Gastrocnemius medialis (tissue), 4 donors: ENCODE data around the gene RAB11B. TPM values are rescaled to one million over a fixed set of nuclear protein-coding genes. Genes with fewer than 3 reads are reported as not detected.

Experiments used
- ATAC-seq, 2 donors: fragments of 150-250 bp; one replicate each; pipeline ENCODE4 v1.9.1; 2016
- DNase-seq, 2 donors: peaks; one replicate each; pipeline ENCODE4 v3.0.0-alpha.2; 2019
- H3K27ac ChIP-seq, 4 donors: fragments of 200-600 bp; sonication (generic); 1 replicate in 1 of 4; 2 replicates in 3 of 4; pipeline ENCODE4 v1.5.1; 2016 to 2018; ENCODE audit warnings: mild to moderate bottlenecking in 2 of 4, moderate library complexity in 1 of 4
- H3K27me3 ChIP-seq, 3 donors: fragments of 200-600 bp; sonication (generic) in 2 of 3; 1 replicate in 1 of 3; 2 replicates in 2 of 3; pipeline versions ENCODE4 v1.5.1 to v1.6.0; 2016 to 2019; ENCODE audit warnings: mild to moderate bottlenecking in 1 of 3, moderate library complexity in 1 of 3
- H3K36me3 ChIP-seq, 2 donors: fragments of 200-600 bp; sonication (generic) in 1 of 2; one replicate each; pipeline ENCODE4 v1.5.1; 2017 to 2018
- H3K4me1 ChIP-seq, 2 donors: fragments of 200-600 bp; sonication (generic) in 1 of 2; one replicate each; pipeline ENCODE4 v1.5.1; 2016 to 2017; ENCODE audit warnings: mild to moderate bottlenecking in 2 of 2
- H3K4me3 ChIP-seq, 4 donors: fragments of 200-600 bp; sonication (generic) in 3 of 4; 1 replicate in 1 of 4; 2 replicates in 3 of 4; pipeline ENCODE4 v1.5.1; 2016 to 2019; ENCODE audit warnings: mild to moderate bottlenecking in 2 of 4
- H3K9me3 ChIP-seq, 3 donors: fragments of 200-600 bp; sonication (generic) in 2 of 3; 1 replicate in 1 of 3; 2 replicates in 2 of 3; pipeline ENCODE4 v1.5.1; 2016 to 2019
- POLR2A ChIP-seq, 2 donors: fragments of 450-650 bp; IDR thresholded peaks; one replicate each; pipeline ENCODE4 v1.6.1; 2017; ENCODE audit warnings: antibody characterized with exemption in 2 of 2, mild to moderate bottlenecking in 2 of 2, moderate library complexity in 2 of 2
- in situ Hi-C, 4 donors: fragments of 200-750 bp; cut with MboI; loops; one replicate each; pipeline versions ENCODE4 v1.15.0 to v1.8.0; 2017; ENCODE audit warnings: low sequenced_read_pairs in 4 of 4
- intact Hi-C: fragments of 100-400 bp; cut with DNase I; formaldehyde crosslinking; loops from one replicate; pipeline ENCODE4 v1.15.1; 2023; ENCODE audit warnings: low total_unique reads
- total RNA-seq, 4 donors: library from RNA; depleted of rRNA; stranded (reverse); fragments of >200 nt; gene quantifications; one replicate each; pipeline versions ENCODE4 v1.1.0 to v1.2.3, GENCODE V29; 2016
- TF ChIP-seq, protein P1 (sequence below), 5 experiments: fragments of 450-650 bp in 3 of 5; fragments of 200-600 bp in 2 of 5; sonication (generic) in 2 of 5; IDR thresholded peaks in 4 of 5; conservative IDR thresholded peaks in 1 of 5; 1 replicate in 4 of 5; 2 replicates in 1 of 5; pipeline ENCODE4 v1.5.1; 2016 to 2019; ENCODE audit warnings: antibody characterized with exemption in 5 of 5, mild to moderate bottlenecking in 3 of 5, moderate library complexity in 3 of 5

RAB11B gene
- total RNA-seq, 4 donors from 2014 or later = 13.4 to 42.9 (median 31.0) TPM

DNA sequence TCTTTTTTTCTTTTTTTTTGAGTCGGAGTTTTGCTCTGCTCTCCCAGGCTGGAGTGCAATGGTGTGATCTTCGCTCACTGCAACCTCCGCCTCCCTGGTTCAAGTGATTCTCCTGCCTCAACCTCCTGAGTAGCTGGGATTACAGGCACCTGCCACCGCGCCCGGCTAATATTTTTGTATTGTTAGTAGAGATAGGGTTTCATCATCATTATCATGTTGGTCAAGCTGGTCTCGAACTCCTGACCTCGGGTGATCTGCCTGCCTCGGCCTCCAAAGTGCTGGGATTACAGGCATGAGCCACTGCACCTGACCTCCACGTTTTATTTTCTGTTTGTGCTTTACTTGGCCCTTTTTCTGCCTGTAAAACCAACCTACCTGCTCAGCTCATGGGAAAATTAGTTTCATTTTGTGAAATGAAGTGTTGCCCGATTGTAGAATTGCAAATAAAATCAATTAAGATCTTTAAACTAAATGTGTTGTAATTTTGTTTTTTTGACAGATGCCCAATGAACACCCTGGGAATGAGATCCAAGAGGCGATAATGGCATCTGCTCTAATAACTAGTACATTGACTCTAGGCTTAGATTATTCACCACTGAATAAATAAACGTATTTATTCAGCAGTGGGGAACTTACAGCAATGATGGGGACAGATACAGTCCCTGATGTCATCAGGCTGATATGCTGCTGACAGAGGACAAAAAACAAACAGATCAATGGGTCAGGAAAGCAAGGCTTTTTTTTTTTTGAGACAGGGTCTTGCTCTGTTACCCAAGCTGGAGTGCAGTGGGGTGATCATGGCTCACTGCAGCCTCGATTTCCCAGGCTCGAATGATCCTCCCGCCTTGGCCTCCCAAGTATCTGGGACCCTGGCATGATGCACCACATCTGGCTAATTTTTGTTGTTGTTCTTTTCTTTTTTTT is 2.2 kb upstream of the RAB11B start:
- Histone ChIP-seq H3K27me3 (no peaks in the 10 kb centered on the region), H3K4me1 (peaks cover 25 to 34% of the 10 kb centered on the region in 2 donors), H3K4me3 (no peak overlapping the region), H3K27ac (peak overlapping the region in 2 of 4 donors; percentile 85 to 100), H3K9me3 (no peaks in the 10 kb centered on the region), H3K36me3 (no peaks in the 10 kb centered on the region)
- in situ Hi-C loops (no loop called here), intact Hi-C loops (no loop called here)
- TF ChIP-seq, protein P1, sequence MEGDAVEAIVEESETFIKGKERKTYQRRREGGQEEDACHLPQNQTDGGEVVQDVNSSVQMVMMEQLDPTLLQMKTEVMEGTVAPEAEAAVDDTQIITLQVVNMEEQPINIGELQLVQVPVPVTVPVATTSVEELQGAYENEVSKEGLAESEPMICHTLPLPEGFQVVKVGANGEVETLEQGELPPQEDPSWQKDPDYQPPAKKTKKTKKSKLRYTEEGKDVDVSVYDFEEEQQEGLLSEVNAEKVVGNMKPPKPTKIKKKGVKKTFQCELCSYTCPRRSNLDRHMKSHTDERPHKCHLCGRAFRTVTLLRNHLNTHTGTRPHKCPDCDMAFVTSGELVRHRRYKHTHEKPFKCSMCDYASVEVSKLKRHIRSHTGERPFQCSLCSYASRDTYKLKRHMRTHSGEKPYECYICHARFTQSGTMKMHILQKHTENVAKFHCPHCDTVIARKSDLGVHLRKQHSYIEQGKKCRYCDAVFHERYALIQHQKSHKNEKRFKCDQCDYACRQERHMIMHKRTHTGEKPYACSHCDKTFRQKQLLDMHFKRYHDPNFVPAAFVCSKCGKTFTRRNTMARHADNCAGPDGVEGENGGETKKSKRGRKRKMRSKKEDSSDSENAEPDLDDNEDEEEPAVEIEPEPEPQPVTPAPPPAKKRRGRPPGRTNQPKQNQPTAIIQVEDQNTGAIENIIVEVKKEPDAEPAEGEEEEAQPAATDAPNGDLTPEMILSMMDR (IDR thresholded peaks at IDR 0.05 in 4 of 5, conservative IDR thresholded peaks at IDR 0.05 in 1 of 5) = no peak
- TF ChIP-seq POLR2A (IDR thresholded peaks at IDR 0.05) = no peak
- DNase-seq (no peak), ATAC-seq (no peak)

DNA sequence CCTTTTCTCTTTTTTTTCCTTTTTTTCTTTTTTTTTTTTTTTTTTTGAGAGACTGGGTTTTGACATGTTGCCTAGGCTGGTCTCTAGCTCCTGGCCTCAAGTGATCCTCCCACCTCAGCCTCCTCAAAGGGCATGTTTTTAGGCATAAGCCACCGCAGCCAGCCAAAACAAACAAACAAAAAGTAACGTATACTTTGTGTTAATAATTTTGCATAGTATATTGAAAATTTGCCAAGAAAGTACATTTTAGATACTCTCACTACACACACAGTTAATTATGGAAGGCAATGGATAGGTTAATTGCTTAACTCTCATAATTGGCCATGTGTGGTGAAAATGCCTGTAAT is 1.6 kb upstream of the RAB11B start:
- Histone ChIP-seq H3K4me1 (peaks cover 32 to 40% of the 10 kb centered on the region in 2 donors), H3K4me3 (no peak overlapping the region), H3K27me3 (no peaks in the 10 kb centered on the region), H3K36me3 (no peaks in the 10 kb centered on the region), H3K27ac (peak overlapping the region in 2 of 4 donors; percentile 85 to 100), H3K9me3 (no peaks in the 10 kb centered on the region)
- in situ Hi-C loops = no loop called here
- TF ChIP-seq, protein P1 (IDR thresholded peaks at IDR 0.05 in 4 of 5, conservative IDR thresholded peaks at IDR 0.05 in 1 of 5) = no peak
- no peak for TF ChIP-seq POLR2A (IDR thresholded peaks at IDR 0.05)
- intact Hi-C loops = no loop called here
- no peak for ATAC-seq
- no peak for DNase-seq

DNA sequence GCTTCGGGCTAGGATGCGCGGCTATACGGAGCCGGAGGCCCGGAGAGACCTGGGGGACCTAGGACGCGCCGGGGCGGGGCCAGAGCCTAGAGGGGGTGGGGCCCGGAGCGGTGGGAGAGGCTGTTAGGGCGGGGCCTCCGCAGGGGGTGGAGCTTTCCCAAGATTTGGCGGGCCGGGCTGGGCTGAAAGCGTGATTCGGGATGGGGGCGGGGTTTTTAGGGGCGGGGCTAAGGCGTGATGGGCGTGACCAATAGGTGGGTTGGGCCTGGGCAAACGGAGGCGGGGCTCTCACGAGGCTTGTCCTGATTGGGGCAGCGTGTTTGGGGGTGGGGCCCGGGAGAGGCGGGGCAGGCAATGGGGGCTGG is 439 bp downstream of the RAB11B start:
- intact Hi-C loops = loop anchor here (1.0 kb wide), 4 partner anchors 23 to 123 kb away; partner anchors contain the start of genes NDUFA7 and RPS28

DNA sequence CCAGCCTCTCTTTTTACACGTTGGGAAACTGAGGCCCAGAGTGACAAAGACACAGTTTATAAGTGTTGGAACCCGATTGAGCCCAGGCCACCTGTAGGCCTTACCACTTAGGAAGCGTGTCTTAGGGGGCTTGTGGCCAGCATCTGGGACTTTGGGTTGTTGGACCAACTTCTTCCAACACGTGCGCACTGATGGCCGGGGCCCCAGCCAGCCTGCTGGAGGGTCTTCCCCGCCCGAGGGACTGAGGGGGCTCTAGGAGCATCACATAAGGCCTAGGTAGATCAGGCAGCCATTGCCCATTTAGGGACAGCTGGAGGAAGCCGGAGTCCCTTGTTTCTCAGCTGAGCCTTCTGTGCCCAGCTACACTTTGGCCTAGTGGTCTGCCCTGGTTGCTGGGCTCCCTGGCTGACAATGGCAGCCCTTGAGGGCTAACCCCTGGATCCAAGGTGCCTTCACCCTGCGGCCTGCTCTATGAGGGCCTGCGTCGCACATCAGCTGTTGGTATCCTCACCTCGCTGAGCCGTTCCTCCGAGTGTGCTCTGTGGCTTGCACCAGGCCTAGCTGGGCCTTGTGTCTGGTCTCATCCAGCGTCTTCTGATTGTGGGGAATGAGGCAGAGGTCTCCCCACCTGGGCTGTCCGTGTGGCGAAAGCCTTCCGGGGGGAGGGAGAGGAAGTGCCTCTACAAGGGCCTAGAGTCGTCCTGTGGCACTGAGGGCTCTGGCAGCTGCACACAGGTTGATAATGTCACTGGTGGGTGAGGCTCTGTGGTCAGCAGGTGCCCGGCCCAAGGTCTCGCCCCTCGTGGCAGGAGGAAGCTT is 1.2 kb downstream of the RAB11B start:
- no peaks in the 10 kb centered on the region for H3K36me3 ChIP-seq
- in situ Hi-C loops (no loop called here), intact Hi-C loops (no loop called here)
- no peaks in the 10 kb centered on the region for H3K27me3 ChIP-seq
- H3K27ac ChIP-seq = peak overlapping the region; percentile 96 to 100 (median 100)
- peaks cover 59 to 65% of the 10 kb centered on the region in 2 donors for H3K4me1 ChIP-seq
- no peak for DNase-seq
- H3K9me3 ChIP-seq = no peaks in the 10 kb centered on the region
- H3K4me3 ChIP-seq = peak overlapping the region; percentile 43 to 100 (median 68)
- no peak for TF ChIP-seq POLR2A (IDR thresholded peaks at IDR 0.05)
- TF ChIP-seq, protein P1 (IDR thresholded peaks at IDR 0.05 in 4 of 5, conservative IDR thresholded peaks at IDR 0.05 in 1 of 5) = no peak
- no peak for ATAC-seq

More for the DNA sequence above, 439 bp downstream of the RAB11B start:
- Histone ChIP-seq H3K4me1 (peaks cover 52 to 58% of the 10 kb centered on the region in 2 donors), H3K4me3 (peak overlapping the region; percentile 68 to 100 (median 72)), H3K27ac (peak overlapping the region; percentile 96 to 100 (median 100)), H3K36me3 (no peaks in the 10 kb centered on the region), H3K27me3 (no peaks in the 10 kb centered on the region), H3K9me3 (no peaks in the 10 kb centered on the region)
- DNase-seq (peak; percentile 94 to 97), ATAC-seq (peak; percentile 69 to 76)
- in situ Hi-C loops = no loop called here
- TF ChIP-seq, protein P1 (IDR thresholded peaks at IDR 0.05 in 4 of 5, conservative IDR thresholded peaks at IDR 0.05 in 1 of 5) = no peak
- TF ChIP-seq POLR2A (IDR thresholded peaks at IDR 0.05) = peak in 1 of 2 donors; percentile 36
